ENCODE results near the gene FBXL14.

- TF ChIP-seq, protein P1, sequence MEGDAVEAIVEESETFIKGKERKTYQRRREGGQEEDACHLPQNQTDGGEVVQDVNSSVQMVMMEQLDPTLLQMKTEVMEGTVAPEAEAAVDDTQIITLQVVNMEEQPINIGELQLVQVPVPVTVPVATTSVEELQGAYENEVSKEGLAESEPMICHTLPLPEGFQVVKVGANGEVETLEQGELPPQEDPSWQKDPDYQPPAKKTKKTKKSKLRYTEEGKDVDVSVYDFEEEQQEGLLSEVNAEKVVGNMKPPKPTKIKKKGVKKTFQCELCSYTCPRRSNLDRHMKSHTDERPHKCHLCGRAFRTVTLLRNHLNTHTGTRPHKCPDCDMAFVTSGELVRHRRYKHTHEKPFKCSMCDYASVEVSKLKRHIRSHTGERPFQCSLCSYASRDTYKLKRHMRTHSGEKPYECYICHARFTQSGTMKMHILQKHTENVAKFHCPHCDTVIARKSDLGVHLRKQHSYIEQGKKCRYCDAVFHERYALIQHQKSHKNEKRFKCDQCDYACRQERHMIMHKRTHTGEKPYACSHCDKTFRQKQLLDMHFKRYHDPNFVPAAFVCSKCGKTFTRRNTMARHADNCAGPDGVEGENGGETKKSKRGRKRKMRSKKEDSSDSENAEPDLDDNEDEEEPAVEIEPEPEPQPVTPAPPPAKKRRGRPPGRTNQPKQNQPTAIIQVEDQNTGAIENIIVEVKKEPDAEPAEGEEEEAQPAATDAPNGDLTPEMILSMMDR (tag by site-specific recombination; IDR thresholded peaks at IDR 0.05) = no peak
- TF ChIP-seq ZSCAN16 (tag by site-specific recombination; IDR thresholded peaks at IDR 0.05) (no peak), HOXC10 (CRISPR knock-in tag; IDR thresholded peaks at IDR 0.05) (no peak), ZNF37A (tag by site-specific recombination; IDR thresholded peaks at IDR 0.05) (no peak), KLF16 (tag by site-specific recombination; IDR thresholded peaks at IDR 0.05) (no peak), ZNF138 (tag by site-specific recombination; IDR thresholded peaks at IDR 0.05; ENCODE audit: borderline replicate concordance) (no peak), ZNF785 (tag by site-specific recombination; IDR thresholded peaks at IDR 0.05) (no peak), ZBTB26 (tag by site-specific recombination; optimal IDR thresholded peaks at IDR 0.05) (no peak), ZNF510 (tag by site-specific recombination; IDR thresholded peaks at IDR 0.05; ENCODE audit: insufficient replicate concordance) (no peak)
- TF ChIP-seq, protein P2, sequence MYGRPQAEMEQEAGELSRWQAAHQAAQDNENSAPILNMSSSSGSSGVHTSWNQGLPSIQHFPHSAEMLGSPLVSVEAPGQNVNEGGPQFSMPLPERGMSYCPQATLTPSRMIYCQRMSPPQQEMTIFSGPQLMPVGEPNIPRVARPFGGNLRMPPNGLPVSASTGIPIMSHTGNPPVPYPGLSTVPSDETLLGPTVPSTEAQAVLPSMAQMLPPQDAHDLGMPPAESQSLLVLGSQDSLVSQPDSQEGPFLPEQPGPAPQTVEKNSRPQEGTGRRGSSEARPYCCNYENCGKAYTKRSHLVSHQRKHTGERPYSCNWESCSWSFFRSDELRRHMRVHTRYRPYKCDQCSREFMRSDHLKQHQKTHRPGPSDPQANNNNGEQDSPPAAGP (tag by site-specific recombination; IDR thresholded peaks at IDR 0.05) = no peak
These were observed 40.1 kb downstream of the FBXL14 start for GRCh38 chr12:1553987-1554982.
